ENCODE results near the gene BCL2L1. TPM values are rescaled to one million over a fixed set of nuclear protein-coding genes. Genes with fewer than 3 reads are reported as not detected.

The BCL2L1 gene
- polyA plus RNA-seq, 1 of the 3 experiments (the other 2 are of a cell fraction), result 99.9 TPM

GRCh38 chr20:31738729-31739549, 16.3 kb upstream of the BCL2L1 start, which contains the start of gene TPX2:
TPX2 (plus strand) TSS chr20:31739290; CDS start chr20:31757477, 18,187 bp downstream.
- peak within 1 kb of the TSS; percentile 91 for H3K9ac ChIP-seq
- peak within 1 kb of the TSS; percentile 68 to 92 for H3K4me3 ChIP-seq (ENCODE audit: low read depth in 2 of 2, low read length in 1 of 2)
- under 1% methylated on average over 43 of the region's 54 CpGs for WGBS (ENCODE audit: low lambda C conversion rate)
- no peaks in the 10 kb centered on the region for H3K9me2 ChIP-seq
- H3F3A ChIP-seq (replicated peaks; ENCODE audit: insufficient read depth), result peaks cover 11% of the 10 kb centered on the region
- no peaks in the 10 kb centered on the region for H3K9me3 ChIP-seq
- peak within 1 kb of the TSS; percentile 87 for H3K4me2 ChIP-seq
- POLR2A ChIA-PET, result interaction anchor here (0.8 to 1.8 kb wide), 5 partner anchors 16 to 176 kb away, joined by 3 to 11 read pairs (median 4); partner anchors contain the start of genes BCL2L1 and ID1
- H2AFZ ChIP-seq (ENCODE audit: low read depth), result peak within 1 kb of the TSS; percentile 91
- peak within 1 kb of the TSS; percentile 86 to 92 for H3K27ac ChIP-seq (ENCODE audit: low read depth in 2 of 2, low read length in 1 of 2)
- peak; percentile 96 for DNase-seq
- CTCF ChIA-PET, result interaction anchor here (0.9 to 4.1 kb wide), 10 partner anchors 10 to 182 kb away, joined by 3 to 35 read pairs (median 4); partner anchors contain the start of gene BCL2L1
- no peaks in the 10 kb centered on the region for H4K20me1 ChIP-seq (ENCODE audit: insufficient read depth)
- peaks cover 3 to 8% of the 10 kb centered on the region in 2 experiments; a peak in 3 of 4 replicates for H3K4me1 ChIP-seq (ENCODE audit: control insufficient read depth in 1 of 2, insufficient read depth in 2 of 2, low read depth in 1 of 2, low read length in 1 of 2)
- no peaks in the 10 kb centered on the region for H3K27me3 ChIP-seq (ENCODE audit: insufficient read depth)
- H3K79me2 ChIP-seq (ENCODE audit: insufficient read depth), result peaks cover 60% of the 10 kb centered on the region
- peaks cover 0 to 10% of the 10 kb centered on the region in 2 experiments for H3K36me3 ChIP-seq (replicated peaks in 1 of 2; ENCODE audit: control insufficient read depth in 1 of 2, insufficient read depth in 2 of 2, low read length in 1 of 2)
- TF ChIP-seq, protein P1, sequence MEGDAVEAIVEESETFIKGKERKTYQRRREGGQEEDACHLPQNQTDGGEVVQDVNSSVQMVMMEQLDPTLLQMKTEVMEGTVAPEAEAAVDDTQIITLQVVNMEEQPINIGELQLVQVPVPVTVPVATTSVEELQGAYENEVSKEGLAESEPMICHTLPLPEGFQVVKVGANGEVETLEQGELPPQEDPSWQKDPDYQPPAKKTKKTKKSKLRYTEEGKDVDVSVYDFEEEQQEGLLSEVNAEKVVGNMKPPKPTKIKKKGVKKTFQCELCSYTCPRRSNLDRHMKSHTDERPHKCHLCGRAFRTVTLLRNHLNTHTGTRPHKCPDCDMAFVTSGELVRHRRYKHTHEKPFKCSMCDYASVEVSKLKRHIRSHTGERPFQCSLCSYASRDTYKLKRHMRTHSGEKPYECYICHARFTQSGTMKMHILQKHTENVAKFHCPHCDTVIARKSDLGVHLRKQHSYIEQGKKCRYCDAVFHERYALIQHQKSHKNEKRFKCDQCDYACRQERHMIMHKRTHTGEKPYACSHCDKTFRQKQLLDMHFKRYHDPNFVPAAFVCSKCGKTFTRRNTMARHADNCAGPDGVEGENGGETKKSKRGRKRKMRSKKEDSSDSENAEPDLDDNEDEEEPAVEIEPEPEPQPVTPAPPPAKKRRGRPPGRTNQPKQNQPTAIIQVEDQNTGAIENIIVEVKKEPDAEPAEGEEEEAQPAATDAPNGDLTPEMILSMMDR (IDR thresholded peaks at IDR 0.05), result peak; percentile 24; the same call in 1 of the 2 replicates
- TF ChIP-seq, protein P2, sequence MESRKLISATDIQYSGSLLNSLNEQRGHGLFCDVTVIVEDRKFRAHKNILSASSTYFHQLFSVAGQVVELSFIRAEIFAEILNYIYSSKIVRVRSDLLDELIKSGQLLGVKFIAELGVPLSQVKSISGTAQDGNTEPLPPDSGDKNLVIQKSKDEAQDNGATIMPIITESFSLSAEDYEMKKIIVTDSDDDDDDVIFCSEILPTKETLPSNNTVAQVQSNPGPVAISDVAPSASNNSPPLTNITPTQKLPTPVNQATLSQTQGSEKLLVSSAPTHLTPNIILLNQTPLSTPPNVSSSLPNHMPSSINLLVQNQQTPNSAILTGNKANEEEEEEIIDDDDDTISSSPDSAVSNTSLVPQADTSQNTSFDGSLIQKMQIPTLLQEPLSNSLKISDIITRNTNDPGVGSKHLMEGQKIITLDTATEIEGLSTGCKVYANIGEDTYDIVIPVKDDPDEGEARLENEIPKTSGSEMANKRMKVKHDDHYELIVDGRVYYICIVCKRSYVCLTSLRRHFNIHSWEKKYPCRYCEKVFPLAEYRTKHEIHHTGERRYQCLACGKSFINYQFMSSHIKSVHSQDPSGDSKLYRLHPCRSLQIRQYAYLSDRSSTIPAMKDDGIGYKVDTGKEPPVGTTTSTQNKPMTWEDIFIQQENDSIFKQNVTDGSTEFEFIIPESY (IDR thresholded peaks at IDR 0.05; ENCODE audit: borderline replicate concordance, low read depth), result no peak
- TF ChIP-seq NRF1 (IDR thresholded peaks at IDR 0.05; ENCODE audit: low read depth, low read length), result peak; percentile 89
- no peak for TF ChIP-seq JUND (IDR thresholded peaks at IDR 0.05)
- TF ChIP-seq SMC3 (IDR thresholded peaks at IDR 0.05; ENCODE audit: low read depth, low read length), result no peak
- peak; percentile 85 for TF ChIP-seq GABPA (IDR thresholded peaks at IDR 0.05; ENCODE audit: low read depth)
- peak; percentile 99 for TF ChIP-seq FOXM1 (IDR thresholded peaks at IDR 0.05; ENCODE audit: low read depth)
- TF ChIP-seq TAF1 (IDR thresholded peaks at IDR 0.05; ENCODE audit: borderline replicate concordance, low read depth, low read length), result peak; percentile 67
- TF ChIP-seq EZH2phosphoT487 (IDR thresholded peaks at IDR 0.05; ENCODE audit: borderline replicate concordance, low read depth), result no peak
- TF ChIP-seq NFIC (IDR thresholded peaks at IDR 0.05; ENCODE audit: borderline replicate concordance), result 0 out of 2 replicates have a peak, but pooled peaks have one; percentile 7
- peak; percentile 89 for TF ChIP-seq MXI1 (IDR thresholded peaks at IDR 0.05; ENCODE audit: low read depth, low read length)
- TF ChIP-seq EP300 (IDR thresholded peaks at IDR 0.05; ENCODE audit: borderline replicate concordance in 1 of 2, low read depth in 1 of 2, low read length in 1 of 2), result no peak
- TF ChIP-seq, protein P3, sequence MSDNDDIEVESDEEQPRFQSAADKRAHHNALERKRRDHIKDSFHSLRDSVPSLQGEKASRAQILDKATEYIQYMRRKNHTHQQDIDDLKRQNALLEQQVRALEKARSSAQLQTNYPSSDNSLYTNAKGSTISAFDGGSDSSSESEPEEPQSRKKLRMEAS (IDR thresholded peaks at IDR 0.05; ENCODE audit: low read depth), result no peak; the same call in 1 of the 2 replicates
- no peak for TF ChIP-seq USF1 (IDR thresholded peaks at IDR 0.05; ENCODE audit: borderline replicate concordance, low read depth)
- no peak for TF ChIP-seq RCOR1 (IDR thresholded peaks at IDR 0.05; ENCODE audit: low read length)
- no peak for TF ChIP-seq FOXJ3 (CRISPR knock-in tag; IDR thresholded peaks at IDR 0.05)
- TF ChIP-seq RAD21 (IDR thresholded peaks at IDR 0.05; ENCODE audit: low read length), result no peak
- no peak for TF ChIP-seq FOSL2 (IDR thresholded peaks at IDR 0.05; ENCODE audit: borderline replicate concordance, low read depth)
- peak; percentile 83 for TF ChIP-seq CHD2 (IDR thresholded peaks at IDR 0.05; ENCODE audit: low read length, partially characterized antibody)
- no peak for TF ChIP-seq RXRA (IDR thresholded peaks at IDR 0.05; ENCODE audit: borderline replicate concordance, low read depth)
- TF ChIP-seq TCF12 (IDR thresholded peaks at IDR 0.05), result no peak
- TF ChIP-seq ELF1 (IDR thresholded peaks at IDR 0.05), result peak; percentile 73
- no peak for TF ChIP-seq TEAD4 (IDR thresholded peaks at IDR 0.05; ENCODE audit: borderline replicate concordance, insufficient read depth)
- TF ChIP-seq, protein P4, sequence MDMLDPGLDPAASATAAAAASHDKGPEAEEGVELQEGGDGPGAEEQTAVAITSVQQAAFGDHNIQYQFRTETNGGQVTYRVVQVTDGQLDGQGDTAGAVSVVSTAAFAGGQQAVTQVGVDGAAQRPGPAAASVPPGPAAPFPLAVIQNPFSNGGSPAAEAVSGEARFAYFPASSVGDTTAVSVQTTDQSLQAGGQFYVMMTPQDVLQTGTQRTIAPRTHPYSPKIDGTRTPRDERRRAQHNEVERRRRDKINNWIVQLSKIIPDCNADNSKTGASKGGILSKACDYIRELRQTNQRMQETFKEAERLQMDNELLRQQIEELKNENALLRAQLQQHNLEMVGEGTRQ (IDR thresholded peaks at IDR 0.05; ENCODE audit: borderline replicate concordance, low read depth, low read length), result no peak
- peak; percentile 68 for TF ChIP-seq YY1 (IDR thresholded peaks at IDR 0.05; ENCODE audit: low read depth)
- no peak for TF ChIP-seq MEF2A (IDR thresholded peaks at IDR 0.05; ENCODE audit: borderline replicate concordance, low read depth)
- TF ChIP-seq RFX5 (IDR thresholded peaks at IDR 0.05; ENCODE audit: low read length), result no peak
- TF ChIP-seq POLR2AphosphoS5 (IDR thresholded peaks at IDR 0.05; ENCODE audit: low read depth, low read length), result peak; percentile 97
- peak; percentile 95 for TF ChIP-seq SIN3A (IDR thresholded peaks at IDR 0.05; ENCODE audit: borderline replicate concordance, low read depth, low read length)

Data from SK-N-SH (cell line).